ENCODE measurements around the gene TMX4. TPM values are rescaled to one million over a fixed set of nuclear protein-coding genes. Genes with fewer than 3 reads are reported as not detected.

Gene TMX4
- total and polyA plus RNA-seq, 2 experiments from 2014 or later, result 2.5 to 7.5 TPM

- DNase-seq (ENCODE audit: low spot score), result no peak
- Mint-ChIP-seq H3K4me3 (no peak overlapping the region), H3K9me3 (peaks cover 9% of the 10 kb centered on the region; the same call in 2 of the 3 replicates), H3K27me3 (ENCODE audit: insufficient read depth, low read depth, poor library complexity) (no peaks in the 10 kb centered on the region), H3K36me3 (ENCODE audit: low read depth) (peaks cover 13% of the 10 kb centered on the region), H3K27ac (no peak overlapping the region), H3K4me1 (no peaks in the 10 kb centered on the region)
- no peak overlapping the region for H3K4me2 ChIP-seq
- H2AFZ ChIP-seq, result no peak overlapping the region
- no peaks in the 10 kb centered on the region for H3K27me3 ChIP-seq (ENCODE audit: insufficient read depth)
- H3K4me1 ChIP-seq (ENCODE audit: insufficient read depth), result no peaks in the 10 kb centered on the region
- TF ChIP-seq EZH2phosphoT487 (IDR thresholded peaks at IDR 0.05; ENCODE audit: unreplicated experiment), result no peak
- TF ChIP-seq ETS1 (IDR thresholded peaks at IDR 0.05), result no peak
- H3K9me2 ChIP-seq (ENCODE audit: insufficient read depth), result no peaks in the 10 kb centered on the region
- H3K79me2 ChIP-seq (replicated peaks; ENCODE audit: insufficient read depth), result no peaks in the 10 kb centered on the region
- H3K36me3 ChIP-seq (ENCODE audit: insufficient read depth), result no peaks in the 10 kb centered on the region; the same call in 1 of the 2 replicates
- no peak overlapping the region for H3K4me3 ChIP-seq
- H3F3A ChIP-seq (replicated peaks; ENCODE audit: low read depth), result no peaks in the 10 kb centered on the region
- H4K20me1 ChIP-seq (replicated peaks; ENCODE audit: insufficient read depth), result no peaks in the 10 kb centered on the region
- no peak for ATAC-seq
- no peak overlapping the region for H3K27ac ChIP-seq (ENCODE audit: low read depth)
Measured at GRCh38 chr20:7990385-7990784, 29.2 kb downstream of the TMX4 start.

GRCh38 chr20:7989379-7989778 is 30.2 kb downstream of the TMX4 start:
- ATAC-seq (no peak), DNase-seq (ENCODE audit: low spot score) (no peak)
- H3F3A ChIP-seq (replicated peaks; ENCODE audit: low read depth), result no peaks in the 10 kb centered on the region
- H3K36me3 Mint-ChIP-seq (ENCODE audit: low read depth), result peaks cover 9% of the 10 kb centered on the region
- H3K9me2 ChIP-seq (ENCODE audit: insufficient read depth), result no peaks in the 10 kb centered on the region
- H4K20me1 ChIP-seq (replicated peaks; ENCODE audit: insufficient read depth), result no peaks in the 10 kb centered on the region
- peaks cover 5% of the 10 kb centered on the region for H3K4me1 Mint-ChIP-seq
- H3K27me3 Mint-ChIP-seq (ENCODE audit: insufficient read depth, low read depth, poor library complexity), result no peaks in the 10 kb centered on the region
- TF ChIP-seq CTCF (conservative IDR thresholded peaks at IDR 0.05; ENCODE audit: low read depth in 2 of 2), result peak in 1 of 2 experiments; percentile 43; a peak in 3 of 4 replicates
- no peak for TF ChIP-seq ETS1 (IDR thresholded peaks at IDR 0.05)
- TF ChIP-seq ZNF331 (CRISPR knock-in tag; IDR thresholded peaks at IDR 0.05; ENCODE audit: low read depth), result no peak
- TF ChIP-seq CREB1 (CRISPR knock-in tag; IDR thresholded peaks at IDR 0.05; ENCODE audit: low read depth), result no peak
- TF ChIP-seq JUNB (IDR thresholded peaks at IDR 0.05; ENCODE audit: unreplicated experiment), result no peak
- TF ChIP-seq EZH2 (IDR thresholded peaks at IDR 0.05; ENCODE audit: low read depth, unreplicated experiment), result no peak
- TF ChIP-seq POLR2AphosphoS5 (IDR thresholded peaks at IDR 0.05; ENCODE audit: low read depth), result no peak
- H3K27ac ChIP-seq (ENCODE audit: low read depth), result no peak overlapping the region
- peaks cover 7% of the 10 kb centered on the region; the same call in 2 of the 3 replicates for H3K9me3 Mint-ChIP-seq
- no peak overlapping the region for H2AFZ ChIP-seq
- no peak overlapping the region for H3K4me3 Mint-ChIP-seq
- peaks cover 5% of the 10 kb centered on the region; the same call in 1 of the 2 replicates for H3K4me1 ChIP-seq (ENCODE audit: insufficient read depth)
- H3K27ac Mint-ChIP-seq, result no peak overlapping the region
- no peak overlapping the region for H3K4me2 ChIP-seq
- no peaks in the 10 kb centered on the region for H3K27me3 ChIP-seq (ENCODE audit: insufficient read depth)
- no peaks in the 10 kb centered on the region; the same call in 1 of the 2 replicates for H3K36me3 ChIP-seq (ENCODE audit: insufficient read depth)
- H3K4me3 ChIP-seq, result no peak overlapping the region
- no peaks in the 10 kb centered on the region for H3K79me2 ChIP-seq (replicated peaks; ENCODE audit: insufficient read depth)

Data from GM23338 (cell line).